HL-60/S4 treated with retinoic acid at 250 ng/mL for 4 days and 3 days (cell line): Measurements from ENCODE around the gene PHYHD1.

Experiments
- in situ Hi-C: fragments of 300-500 bp; cut with MboI; formaldehyde crosslinking; loops from 2 replicates; pipeline ENCODE4 v1.7.0; 2022; ENCODE audit warnings: low sequenced_read_pairs

PHYHD1 gene

GRCh38 chr9:128899566-128900322 is 21.0 kb upstream of the PHYHD1 start:
- in situ Hi-C loops, result no loop called here

GRCh38 chr9:128901379-128901778 is 19.4 kb upstream of the PHYHD1 start:
- in situ Hi-C loops, result no loop called here

GRCh38 chr9:128901822-128902221 is 19.0 kb upstream of the PHYHD1 start:
- in situ Hi-C loops, result no loop called here

GRCh38 chr9:128902351-128903078 is 18.3 kb upstream of the PHYHD1 start:
- in situ Hi-C loops, result no loop called here

GRCh38 chr9:128903079-128903461 is 17.7 kb upstream of the PHYHD1 start:
- in situ Hi-C loops, result no loop called here

- in situ Hi-C loops, result no loop called here
Observed at GRCh38 chr9:128903871-128904620, 16.7 kb upstream of the PHYHD1 start.

- in situ Hi-C loops, result no loop called here
Observed at GRCh38 chr9:128905964-128906363, 14.8 kb upstream of the PHYHD1 start.

GRCh38 chr9:128906741-128907140 is 14.0 kb upstream of the PHYHD1 start:
- in situ Hi-C loops, result no loop called here

- in situ Hi-C loops, result no loop called here
Observed at GRCh38 chr9:128908372-128908771, 12.4 kb upstream of the PHYHD1 start.

- in situ Hi-C loops, result no loop called here
Observed at GRCh38 chr9:128909859-128910258, 10.9 kb upstream of the PHYHD1 start.

GRCh38 chr9:128910906-128911305 is 9.9 kb upstream of the PHYHD1 start:
- in situ Hi-C loops, result no loop called here

GRCh38 chr9:128911529-128912035 is 9.2 kb upstream of the PHYHD1 start:
- in situ Hi-C loops, result no loop called here

GRCh38 chr9:128912270-128912853 is 8.4 kb upstream of the PHYHD1 start:
- in situ Hi-C loops, result no loop called here

- in situ Hi-C loops, result no loop called here
Observed at GRCh38 chr9:128913048-128913900, 7.5 kb upstream of the PHYHD1 start.

GRCh38 chr9:128913995-128914772 is 6.6 kb upstream of the PHYHD1 start:
- in situ Hi-C loops, result no loop called here

GRCh38 chr9:128916204-128916603 is 4.6 kb upstream of the PHYHD1 start:
- in situ Hi-C loops, result no loop called here

GRCh38 chr9:128916745-128917144 is 4.0 kb upstream of the PHYHD1 start:
- in situ Hi-C loops, result no loop called here

GRCh38 chr9:128917151-128917849 is 3.5 kb upstream of the PHYHD1 start:
- in situ Hi-C loops, result no loop called here

- in situ Hi-C loops, result no loop called here
Observed at GRCh38 chr9:128918921-128919320, 1.9 kb upstream of the PHYHD1 start.
